ENCODE measurements around the gene CREBBP.

GRCh38 chr16:3769013-3769412 is 111.5 kb downstream of the CREBBP start:
- TF ChIP-seq CTCF (IDR thresholded peaks at IDR 0.05 in 8 of 11, conservative IDR thresholded peaks at IDR 0.05 in 3 of 11) (no peak), POLR2A (IDR thresholded peaks at IDR 0.05) (no peak)
